ENCODE measurements around the gene ROS1.

GRCh38 chr6:117467876-117468275 is 42.1 kb upstream of the ROS1 start:
- TF ChIP-seq CTCF (IDR thresholded peaks at IDR 0.05; ENCODE audit: extremely low read depth in 1 of 2, insufficient read depth in 1 of 2, low read depth in 1 of 2, low read length in 2 of 2) (no peak), POLR2A (IDR thresholded peaks at IDR 0.05; ENCODE audit: low read depth, low read length) (no peak), POLR2AphosphoS5 (IDR thresholded peaks at IDR 0.05; ENCODE audit: insufficient read depth, low read depth, low read length) (no peak), GATA2 (IDR thresholded peaks at IDR 0.05; ENCODE audit: insufficient read depth, insufficient read length, low read depth, low read length) (no peak)
